Fibroblast of lung (primary cell): ENCODE measurements around the gene TENM3. TPM values are rescaled to one million over a fixed set of nuclear protein-coding genes. Genes with fewer than 3 reads are reported as not detected.

Experiments used
- DNase-seq, 2 donors: peaks; one replicate each; pipeline versions ENCODE4 v3.0.0 to v3.0.0-alpha.2; 2010; ENCODE audit warnings: low read depth in 2 of 2
- H2AFZ ChIP-seq: 2 replicates; pipeline ENCODE4 v1.5.1; 2012; ENCODE audit warnings: low read length, control low read depth, inconsistent platforms
- H3K27ac ChIP-seq: 2 replicates; pipeline ENCODE4 v1.5.1; 2011; ENCODE audit warnings: low read length, control low read depth; ENCODE audit not compliant: insufficient read depth
- H3K27me3 ChIP-seq: 2 replicates; pipeline ENCODE4 v1.5.1; 2011; ENCODE audit warnings: mild to moderate bottlenecking, low read length; ENCODE audit not compliant: control insufficient read depth, insufficient read depth
- H3K36me3 ChIP-seq: 2 replicates; pipeline ENCODE4 v1.5.1; 2011; ENCODE audit warnings: low read length; ENCODE audit not compliant: control insufficient read depth, insufficient read depth
- H3K4me1 ChIP-seq: 2 replicates; pipeline ENCODE4 v1.5.1; 2011; ENCODE audit warnings: low read length; ENCODE audit not compliant: control insufficient read depth, insufficient read depth; ENCODE audit errors: extremely low read depth
- H3K4me2 ChIP-seq: 2 replicates; pipeline ENCODE4 v1.5.1; 2011; ENCODE audit warnings: low read length, control low read depth; ENCODE audit not compliant: insufficient read depth; ENCODE audit errors: extremely low read depth
- H3K4me3 ChIP-seq, 4 experiments: fragments of 200-600 bp in 1 of 4; sonication (generic) in 1 of 4; replicated peaks in 1 of 4; 2 replicates each; pipeline ENCODE4 v1.5.1; 2011 to 2016; ENCODE audit warnings: low read length in 4 of 4, low read depth in 3 of 4, mild to moderate bottlenecking in 3 of 4, control low read depth in 2 of 4, inconsistent platforms in 1 of 4, mixed read lengths in 1 of 4; ENCODE audit not compliant: insufficient read depth in 1 of 4; ENCODE audit errors: control extremely low read depth in 1 of 4
- H3K79me2 ChIP-seq: 2 replicates; pipeline ENCODE4 v1.5.1; 2012; ENCODE audit warnings: mild to moderate bottlenecking, low read length, inconsistent platforms; ENCODE audit not compliant: control insufficient read depth, insufficient read depth
- H3K9ac ChIP-seq: 2 replicates; pipeline ENCODE4 v1.5.1; 2011; ENCODE audit warnings: mild to moderate bottlenecking, low read length, control low read depth; ENCODE audit not compliant: insufficient read depth
- H3K9me3 ChIP-seq: 2 replicates; pipeline ENCODE4 v1.5.1; 2012; ENCODE audit warnings: low read depth, low read length; ENCODE audit not compliant: control insufficient read depth, insufficient read depth
- H4K20me1 ChIP-seq: 2 replicates; pipeline ENCODE4 v1.5.1; 2011; ENCODE audit warnings: low read length; ENCODE audit not compliant: control insufficient read depth, insufficient read depth; ENCODE audit errors: extremely low read depth
- CTCF ChIP-seq, 2 donors: IDR thresholded peaks in 1 of 2; conservative IDR thresholded peaks in 1 of 2; 1 replicate in 1 of 2; 2 replicates in 1 of 2; pipeline ENCODE4 v1.5.1; 2011 to 2012; ENCODE audit warnings: low read length in 2 of 2, control low read depth in 1 of 2, inconsistent platforms in 1 of 2, low read depth in 1 of 2, mild to moderate bottlenecking in 1 of 2
- EZH2 ChIP-seq: IDR thresholded peaks from 2 replicates; pipeline ENCODE4 v1.5.1; 2012; ENCODE audit warnings: low read length, control low read depth, mild to moderate bottlenecking; ENCODE audit errors: missing control alignments
- polyA plus RNA-seq, 2 donors: library from polyadenylated mRNA; depleted of rRNA in 1 of 2; stranded (reverse) in 1 of 2; unstranded in 1 of 2; fragments of >200 nt; gene quantifications; 2 replicates each; pipeline ENCODE4 v1.2.1, GENCODE V29; 2011 to 2012; ENCODE audit warnings: missing spikeins in 1 of 2
- total RNA-seq: library from RNA; depleted of rRNA; stranded (reverse); fragments of >200 nt; gene quantifications from 2 replicates; pipeline ENCODE4 v1.2.1, GENCODE V29; 2014

Gene TENM3
- total and polyA plus RNA-seq, 2 donors (not counting 1 experiment from before 2014, with no cell fraction given): 2.7 to 3.6 TPM

GRCh38 chr4:182800216-182800515 lies 557.0 kb downstream of the TENM3 start:
- H3K36me3 ChIP-seq: no peaks in the 10 kb centered on the region
- DNase-seq: no peak
- H3K9ac ChIP-seq: no peak overlapping the region
- H3K27me3 ChIP-seq: no peaks in the 10 kb centered on the region
- H3K79me2 ChIP-seq: no peaks in the 10 kb centered on the region
- H4K20me1 ChIP-seq: no peaks in the 10 kb centered on the region
- H3K4me3 ChIP-seq: no peak overlapping the region
- no peak overlapping the region for H3K27ac ChIP-seq
- no peaks in the 10 kb centered on the region for H3K4me1 ChIP-seq
- H3K9me3 ChIP-seq: no peaks in the 10 kb centered on the region
- H3K4me2 ChIP-seq: no peak overlapping the region
- H2AFZ ChIP-seq: no peak overlapping the region
- TF ChIP-seq EZH2 (no peak), CTCF (conservative IDR thresholded peaks at IDR 0.05 in 1 of 2, IDR thresholded peaks at IDR 0.05 in 1 of 2; ENCODE audit: low read depth in 1 of 2, low read length in 2 of 2) (no peak)

GRCh38 chr4:182801636-182802035 lies 558.4 kb downstream of the TENM3 start:
- Histone ChIP-seq H3K4me1 (no peaks in the 10 kb centered on the region), H4K20me1 (no peaks in the 10 kb centered on the region), H3K27me3 (no peaks in the 10 kb centered on the region), H3K4me2 (no peak overlapping the region), H3K9ac (no peak overlapping the region), H3K36me3 (no peaks in the 10 kb centered on the region), H3K4me3 (no peak overlapping the region), H2AFZ (no peak overlapping the region), H3K27ac (no peak overlapping the region), H3K9me3 (no peaks in the 10 kb centered on the region), H3K79me2 (no peaks in the 10 kb centered on the region)
- TF ChIP-seq CTCF (conservative IDR thresholded peaks at IDR 0.05 in 1 of 2, IDR thresholded peaks at IDR 0.05 in 1 of 2; ENCODE audit: low read depth in 1 of 2, low read length in 2 of 2) (no peak), EZH2 (no peak)
- DNase-seq: no peak

- no peak overlapping the region for H3K27ac ChIP-seq
Measured at GRCh38 chr4:182802621-182803020, 559.4 kb downstream of the TENM3 start.

More at GRCh38 chr4:182802621-182803020, 559.4 kb downstream of the TENM3 start:
- Histone ChIP-seq H3K4me1 (no peaks in the 10 kb centered on the region), H3K27me3 (no peaks in the 10 kb centered on the region), H3K36me3 (no peaks in the 10 kb centered on the region), H3K4me2 (no peak overlapping the region), H3K9ac (no peak overlapping the region), H3K4me3 (no peak overlapping the region), H3K9me3 (no peaks in the 10 kb centered on the region), H2AFZ (no peak overlapping the region), H4K20me1 (no peaks in the 10 kb centered on the region), H3K79me2 (no peaks in the 10 kb centered on the region)
- TF ChIP-seq CTCF (conservative IDR thresholded peaks at IDR 0.05 in 1 of 2, IDR thresholded peaks at IDR 0.05 in 1 of 2; ENCODE audit: low read depth in 1 of 2, low read length in 2 of 2) (no peak), EZH2 (no peak)
- no peak for DNase-seq
